ENCODE results near the gene TFDP1. TPM values are rescaled to one million over a fixed set of nuclear protein-coding genes. Genes with fewer than 3 reads are reported as not detected.
A peak's percentile ranks its signal among the peaks of the same experiment; 100 is the strongest.

The TFDP1 gene
- total RNA-seq, 6 experiments from 2014 or later = 21.7 to 26.9 (median 25.1) TPM

- intact Hi-C loops (cut with DNase I) = no loop called here
- H3K4me3 ChIP-seq = no peak overlapping the region
- peak in 2 of 3 donors; percentile 9 to 13 for DNase-seq
- peaks cover 0 to 4% (median 0%) of the 10 kb centered on the region in 4 donors for H3K4me1 ChIP-seq
- no peaks in the 10 kb centered on the region for H3K9me3 ChIP-seq
- H3K27me3 ChIP-seq = no peaks in the 10 kb centered on the region
- ATAC-seq = no peak
- WGBS (ENCODE audit: insufficient coverage, low coverage, low lambda C conversion rate, missing lambda C conversion rate) = 87% methylated on average over 19 of the region's 24 CpGs
- no peaks in the 10 kb centered on the region for H3K36me3 ChIP-seq
- no peak for TF ChIP-seq CTCF (IDR thresholded peaks at IDR 0.05)
- no peak for TF ChIP-seq POLR2A (IDR thresholded peaks at IDR 0.05)
- no peak overlapping the region for H3K27ac ChIP-seq
These were observed 41.6 kb downstream of the TFDP1 start for GRCh38 chr13:113625965-113626721.

- Histone ChIP-seq H3K27ac (no peak overlapping the region), H3K4me3 (no peak overlapping the region), H3K27me3 (no peaks in the 10 kb centered on the region), H3K36me3 (peaks cover 0 to 5% (median 0%) of the 10 kb centered on the region in 4 donors), H3K4me1 (peaks cover 0 to 4% (median 0%) of the 10 kb centered on the region in 4 donors), H3K9me3 (no peaks in the 10 kb centered on the region)
- ATAC-seq (no peak), DNase-seq (peak in 2 of 3 donors; percentile 8 to 40)
- no peak for TF ChIP-seq CTCF (IDR thresholded peaks at IDR 0.05)
- no peak for TF ChIP-seq POLR2A (IDR thresholded peaks at IDR 0.05)
- 74% methylated on average over 3 of the region's 16 CpGs for WGBS (ENCODE audit: insufficient coverage, low coverage, low lambda C conversion rate, missing lambda C conversion rate)
- intact Hi-C loops (cut with DNase I) = no loop called here
These were observed 42.6 kb downstream of the TFDP1 start for GRCh38 chr13:113627136-113627535.

GRCh38 chr13:113628291-113629270, 44.0 kb downstream of the TFDP1 start:
- Histone ChIP-seq H3K27ac (no peak overlapping the region), H3K4me3 (no peak overlapping the region), H3K4me1 (no peaks in the 10 kb centered on the region), H3K36me3 (peaks cover 0 to 10% (median 0%) of the 10 kb centered on the region in 4 donors), H3K27me3 (no peaks in the 10 kb centered on the region), H3K9me3 (no peaks in the 10 kb centered on the region)
- TF ChIP-seq CTCF (IDR thresholded peaks at IDR 0.05) (no peak), POLR2A (IDR thresholded peaks at IDR 0.05) (no peak)
- intact Hi-C loops (cut with DNase I) = no loop called here
- DNase-seq (peak in 2 of 3 donors; percentile 11 to 33), ATAC-seq (no peak)
- WGBS (ENCODE audit: insufficient coverage, low coverage, low lambda C conversion rate, missing lambda C conversion rate) = 87% methylated on average over 5 of the region's 30 CpGs

- H3K27ac ChIP-seq = no peak overlapping the region
- intact Hi-C loops (cut with DNase I) = no loop called here
- no peaks in the 10 kb centered on the region for H3K4me1 ChIP-seq
- WGBS (ENCODE audit: insufficient coverage, low coverage, low lambda C conversion rate, missing lambda C conversion rate) = 93% methylated on average over 5 of the region's 17 CpGs
- peak in 2 of 3 donors; percentile 10 to 32 for DNase-seq
- no peaks in the 10 kb centered on the region for H3K9me3 ChIP-seq
- no peaks in the 10 kb centered on the region for H3K27me3 ChIP-seq
- no peak overlapping the region for H3K4me3 ChIP-seq
- H3K36me3 ChIP-seq = peaks cover 0 to 20% (median under 1%) of the 10 kb centered on the region in 4 donors
- no peak for ATAC-seq
- no peak for TF ChIP-seq CTCF (IDR thresholded peaks at IDR 0.05)
- TF ChIP-seq POLR2A (IDR thresholded peaks at IDR 0.05) = no peak
These were observed 45.3 kb downstream of the TFDP1 start for GRCh38 chr13:113629866-113630265.

Data from right lobe of liver (tissue), 6 donors.